Endothelial cell of umbilical vein (primary cell): ENCODE measurements around the gene VWA8. TPM values are rescaled to one million over a fixed set of nuclear protein-coding genes. Genes with fewer than 3 reads are reported as not detected.

Experiments
- BruUV-seq: library from RNA; stranded (reverse); fragments of 400-500 nt; replicated peaks from 2 replicates; lab custom pipeline; 2021; lab: Mats Ljungman, UMichigan
- CTCF ChIA-PET: fragments of 300-600, 350-600 bp; sonication (Branson Sonifier 250); formaldehyde crosslinking; loops from one replicate; lab custom pipeline; 2021; ENCODE audit warnings: antibody characterized with exemption, inconsistent platforms; lab: Charles Lee
- POLR2A ChIA-PET: fragments of 300-600, 350-600 bp; sonication (Branson Sonifier 250); formaldehyde crosslinking; loops from one replicate; lab custom pipeline; 2021; ENCODE audit warnings: antibody characterized with exemption, inconsistent platforms; lab: Charles Lee
- DNase-seq: peaks from one replicate; pipeline ENCODE4 v3.0.0-alpha.2; 2011; ENCODE audit warnings: low read depth, low spot score
- FAIRE-seq: peaks from 2 replicates; lab custom pipeline; 2011; peaks lifted over from hg19 to GRCh38; lab: Jason Lieb, UNC
- H2AFZ ChIP-seq: 2 replicates; pipeline ENCODE4 v1.6.0; 2012; ENCODE audit warnings: low read depth, low read length, control low read depth, inconsistent platforms
- H3K27ac ChIP-seq: 2 replicates; pipeline ENCODE4 v1.5.1; 2011; ENCODE audit warnings: low read depth, mild to moderate bottlenecking, control low read depth, low read length, moderate library complexity; ENCODE audit not compliant: insufficient read depth
- H3K27me3 ChIP-seq, 2 experiments: 2 replicates each; pipeline versions ENCODE4 v1.6.0 to v1.6.1; 2011; ENCODE audit warnings: low read length in 2 of 2, mixed read lengths in 1 of 2; ENCODE audit not compliant: control insufficient read depth in 2 of 2, insufficient read depth in 2 of 2
- H3K36me3 ChIP-seq, 2 experiments: 2 replicates in 1 of 2; 3 replicates in 1 of 2; pipeline ENCODE4 v1.5.1; 2011; ENCODE audit warnings: low read length in 2 of 2, mild to moderate bottlenecking in 1 of 2, moderate library complexity in 1 of 2; ENCODE audit not compliant: control insufficient read depth in 2 of 2, insufficient read depth in 2 of 2; ENCODE audit errors: extremely low read depth in 1 of 2
- H3K4me1 ChIP-seq: 3 replicates; pipeline ENCODE4 v1.5.1; 2011; ENCODE audit warnings: mild to moderate bottlenecking, low read length; ENCODE audit not compliant: control insufficient read depth, insufficient read depth; ENCODE audit errors: extremely low read depth
- H3K4me2 ChIP-seq: 2 replicates; pipeline ENCODE4 v1.6.1; 2011; ENCODE audit warnings: low read length, control low read depth, mixed read lengths; ENCODE audit not compliant: insufficient read depth
- H3K4me3 ChIP-seq, 3 experiments: fragments of 200-600 bp in 1 of 3; sonication (generic), shearing (Covaris generic) in 1 of 3; replicated peaks in 1 of 3; 2 replicates each; pipeline ENCODE4 v1.5.1; 2011 to 2016; ENCODE audit warnings: control low read depth in 3 of 3, low read length in 3 of 3, mild to moderate bottlenecking in 2 of 3, inconsistent platforms in 1 of 3, low read depth in 1 of 3, moderate library complexity in 1 of 3; ENCODE audit not compliant: insufficient read depth in 1 of 3
- H3K79me2 ChIP-seq: 2 replicates; pipeline ENCODE4 v1.6.0; 2012; ENCODE audit warnings: low read length, inconsistent platforms; ENCODE audit not compliant: control insufficient read depth, insufficient read depth
- H3K9ac ChIP-seq: replicated peaks from 2 replicates; pipeline ENCODE3; 2011; ENCODE audit warnings: low read length, control low read depth; ENCODE audit not compliant: insufficient read depth; ENCODE audit errors: extremely low read depth
- H3K9me1 ChIP-seq: replicated peaks from 3 replicates; pipeline ENCODE4 v1.6.0; 2011; ENCODE audit warnings: mild to moderate bottlenecking, low read length; ENCODE audit not compliant: control insufficient read depth, insufficient read depth; ENCODE audit errors: extremely low read depth
- H3K9me3 ChIP-seq: replicated peaks from 2 replicates; pipeline ENCODE4 v1.5.1; 2012; ENCODE audit warnings: low read length, inconsistent platforms; ENCODE audit not compliant: control insufficient read depth, insufficient read depth
- H4K20me1 ChIP-seq: replicated peaks from 2 replicates; pipeline ENCODE3; 2011; ENCODE audit warnings: mild to moderate bottlenecking, low read length; ENCODE audit not compliant: control insufficient read depth, insufficient read depth; ENCODE audit errors: extremely low read depth
- CTCF ChIP-seq, 2 donors: IDR thresholded peaks; 1 replicate in 1 of 2; 2 replicates in 1 of 2; pipeline ENCODE4 v1.5.1; 2011; ENCODE audit warnings: low read length in 2 of 2, mild to moderate bottlenecking in 2 of 2, moderate library complexity in 2 of 2, control low read depth in 1 of 2, inconsistent platforms in 1 of 2, low read depth in 1 of 2; ENCODE audit not compliant: insufficient read depth in 1 of 2; ENCODE audit errors: extremely low read depth in 1 of 2
- EZH2 ChIP-seq: IDR thresholded peaks from 2 replicates; pipeline ENCODE4 v1.6.1; 2012; ENCODE audit warnings: borderline replicate concordance, low read depth, mild to moderate bottlenecking, moderate library complexity, low read length, inconsistent platforms; ENCODE audit not compliant: severe bottlenecking
- FOS ChIP-seq: IDR thresholded peaks from 2 replicates; pipeline ENCODE4 v1.6.1; 2011; ENCODE audit warnings: mild to moderate bottlenecking, low read length, moderate library complexity, borderline replicate concordance; ENCODE audit not compliant: insufficient read depth
- GATA2 ChIP-seq: IDR thresholded peaks from 2 replicates; pipeline ENCODE4 v1.7.0; 2011; ENCODE audit warnings: low read depth, mild to moderate bottlenecking, moderate library complexity, mixed read lengths, low read length; ENCODE audit not compliant: insufficient read length, insufficient read depth
- JUN ChIP-seq: IDR thresholded peaks from 2 replicates; pipeline ENCODE4 v1.6.1; 2011; ENCODE audit warnings: borderline replicate concordance, low read depth; ENCODE audit not compliant: insufficient read length, insufficient read depth
- MYC ChIP-seq: IDR thresholded peaks from one replicate; pipeline ENCODE4 v1.6.1; 2011; ENCODE audit warnings: mild to moderate bottlenecking, low read depth, low read length
- POLR2A ChIP-seq: IDR thresholded peaks from 2 replicates; pipeline ENCODE4 v1.6.1; 2012; ENCODE audit warnings: low read depth, mild to moderate bottlenecking, control low read depth, low read length
- POLR2AphosphoS5 ChIP-seq: IDR thresholded peaks from 2 replicates; pipeline ENCODE4 v1.6.1; 2012; ENCODE audit warnings: low read depth, mild to moderate bottlenecking, control low read depth, low read length, moderate library complexity; ENCODE audit not compliant: insufficient read depth
- dilution Hi-C: fragments of 300-500 bp; cut with MboI; formaldehyde crosslinking; loops from one replicate; pipeline ENCODE4 v1.15.0; 2019; ENCODE audit warnings: low sequenced_read_pairs; ENCODE audit not compliant: extremely low pct_ligation_motif_present
- intact Hi-C: fragments of 100-400 bp; cut with micrococcal nuclease; formaldehyde crosslinking; loops from one replicate; pipeline ENCODE4 v1.10.0; 2022
- polyA plus RNA-seq, 4 experiments: library from polyadenylated mRNA; depleted of rRNA in 3 of 4; stranded (reverse) in 3 of 4; unstranded in 1 of 4; fragments of >200 nt; gene quantifications; 2 replicates each; pipeline versions ENCODE4 v1.2.1 to v1.2.3, GENCODE V29; 2011 to 2012; ENCODE audit warnings: missing spikeins in 1 of 4
- total RNA-seq: library from RNA; stranded (reverse); gene quantifications from 2 replicates; pipeline ENCODE4 v1.2.3, GENCODE V29; 2021
- TF ChIP-seq, protein P1 (sequence below): IDR thresholded peaks from 2 replicates; pipeline ENCODE4 v1.6.1; 2011; ENCODE audit not compliant: insufficient read depth, insufficient read length

Gene VWA8
- total and polyA plus RNA-seq, 2 donors (not counting 3 experiments of a cell fraction or from before 2014, with no cell fraction given): 2.9 to 11.3 TPM

DNA sequence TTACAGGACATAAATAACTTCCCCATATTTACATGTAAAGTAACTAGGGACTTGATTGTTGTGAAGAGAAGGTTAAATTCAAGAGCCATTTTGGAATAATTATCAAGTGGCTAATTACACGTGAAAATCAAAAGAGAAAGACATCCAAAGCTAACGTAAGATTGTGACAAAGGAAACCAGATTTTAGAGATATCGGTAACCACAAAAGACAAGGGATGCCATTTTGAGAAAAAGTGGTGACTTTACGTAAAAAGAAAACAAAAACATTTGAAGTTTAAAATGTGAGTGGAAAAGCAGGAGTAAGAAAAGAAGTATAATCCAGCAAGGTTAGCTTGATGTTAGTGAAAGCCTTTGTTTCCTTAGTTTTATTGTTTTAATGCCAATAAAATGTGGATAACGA, 10.9 kb upstream of the VWA8 start:
- no peak for DNase-seq
- Histone ChIP-seq H3K9me3 (no peaks in the 10 kb centered on the region), H3K27ac (no peak overlapping the region), H4K20me1 (no peaks in the 10 kb centered on the region), H3K79me2 (no peaks in the 10 kb centered on the region), H3K4me2 (no peak overlapping the region), H3K9me1 (no peaks in the 10 kb centered on the region), H3K4me3 (no peak overlapping the region), H3K9ac (no peak overlapping the region), H3K4me1 (no peaks in the 10 kb centered on the region), H2AFZ (no peak overlapping the region), H3K36me3 (no peaks in the 10 kb centered on the region), H3K27me3 (peaks cover 0 to 2% of the 10 kb centered on the region in 2 experiments)
- BruUV-seq: no TSS peak
- intact Hi-C loops (no loop called here), dilution Hi-C loops (no loop called here)
- POLR2A ChIA-PET: no interaction called here
- FAIRE-seq: no peak
- CTCF ChIA-PET: interaction anchor here (1.1 kb wide), 1 partner anchor 40 kb away, joined by 4 read pairs; no protein-coding TSS in a partner anchor
- no peak for TF ChIP-seq JUN
- TF ChIP-seq, protein P1, sequence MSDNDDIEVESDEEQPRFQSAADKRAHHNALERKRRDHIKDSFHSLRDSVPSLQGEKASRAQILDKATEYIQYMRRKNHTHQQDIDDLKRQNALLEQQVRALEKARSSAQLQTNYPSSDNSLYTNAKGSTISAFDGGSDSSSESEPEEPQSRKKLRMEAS: no peak
- no peak for TF ChIP-seq EZH2
- no peak for TF ChIP-seq FOS
- TF ChIP-seq GATA2: no peak
- TF ChIP-seq POLR2AphosphoS5: no peak
- no peak for TF ChIP-seq CTCF (IDR thresholded peaks at IDR 0.05; ENCODE audit: extremely low read depth in 1 of 2, insufficient read depth in 1 of 2, low read depth in 1 of 2, low read length in 2 of 2)
- TF ChIP-seq POLR2A: no peak
- TF ChIP-seq MYC: no peak
